ENCODE data around the gene EMC10. TPM values are rescaled to one million over a fixed set of nuclear protein-coding genes. Genes with fewer than 3 reads are reported as not detected.

EMC10 gene
- total and polyA plus RNA-seq, 8 donors, result 30.8 to 284 (median 57.6) TPM

GRCh38 chr19:50486823-50487515, 10.7 kb downstream of the EMC10 start:
- TF ChIP-seq EP300 (IDR thresholded peaks at IDR 0.05) (no peak), POLR2A (IDR thresholded peaks at IDR 0.05) (no peak), CTCF (IDR thresholded peaks at IDR 0.05) (peak in 1 of 7 experiments; percentile 19), POLR2AphosphoS5 (IDR thresholded peaks at IDR 0.05) (no peak)
- Histone ChIP-seq H3K27me3 (peaks cover 0 to 50% (median 11%) of the 10 kb centered on the region in 3 donors), H3K36me3 (peaks cover 9 to 43% (median 35%) of the 10 kb centered on the region in 4 donors), H3K4me1 (peaks cover 0 to 5% (median 0%) of the 10 kb centered on the region in 4 donors), H3K9me3 (peaks cover 0 to 4% (median 0%) of the 10 kb centered on the region in 4 donors), H3K4me3 (no peak overlapping the region), H3K27ac (no peak overlapping the region)
- no peak for DNase-seq
- 66 to 78% (median 75%) methylated on average over 18 of the region's 18 CpGs for WGBS, 5 donors
- intact Hi-C loops (cut with DNase I; ENCODE audit: low total_unique reads), result no loop called here

GRCh38 chr19:50488389-50489194, 12.3 kb downstream of the EMC10 start:
- Histone ChIP-seq H3K4me3 (no peak overlapping the region), H3K27ac (no peak overlapping the region), H3K9me3 (peaks cover 0 to 4% (median 0%) of the 10 kb centered on the region in 4 donors), H3K36me3 (peaks cover 0 to 27% (median 19%) of the 10 kb centered on the region in 4 donors), H3K4me1 (peaks cover 0 to 5% (median 0%) of the 10 kb centered on the region in 4 donors), H3K27me3 (peaks cover 0 to 50% (median 11%) of the 10 kb centered on the region in 3 donors)
- intact Hi-C loops (cut with DNase I; ENCODE audit: low total_unique reads), result no loop called here
- WGBS, 5 donors, result 31 to 38% (median 34%) methylated on average over 13 of the region's 13 CpGs
- no peak for DNase-seq
- no peak for TF ChIP-seq POLR2AphosphoS5 (IDR thresholded peaks at IDR 0.05)
- TF ChIP-seq CTCF (IDR thresholded peaks at IDR 0.05), result no peak

- Histone ChIP-seq H3K27ac (no peak overlapping the region), H3K4me1 (peaks cover 0 to 5% (median 0%) of the 10 kb centered on the region in 4 donors), H3K9me3 (peaks cover 0 to 4% (median 0%) of the 10 kb centered on the region in 4 donors), H3K36me3 (peaks cover 0 to 17% (median 10%) of the 10 kb centered on the region in 4 donors), H3K27me3 (peaks cover 0 to 50% (median 11%) of the 10 kb centered on the region in 3 donors), H3K4me3 (no peak overlapping the region)
- intact Hi-C loops (cut with DNase I; ENCODE audit: low total_unique reads), result no loop called here
- DNase-seq, result no peak
- 41 to 56% (median 55%) methylated on average over 24 of the region's 24 CpGs for WGBS, 5 donors
- TF ChIP-seq POLR2AphosphoS5 (IDR thresholded peaks at IDR 0.05) (no peak), POLR2A (IDR thresholded peaks at IDR 0.05) (no peak), CTCF (IDR thresholded peaks at IDR 0.05) (no peak), EP300 (IDR thresholded peaks at IDR 0.05) (no peak)
Observed at GRCh38 chr19:50489461-50490011, 13.2 kb downstream of the EMC10 start.

GRCh38 chr19:50490411-50490811, 14.1 kb downstream of the EMC10 start:
- Histone ChIP-seq H3K27me3 (peaks cover 0 to 50% (median 11%) of the 10 kb centered on the region in 3 donors), H3K9me3 (peaks cover 0 to 4% (median 0%) of the 10 kb centered on the region in 4 donors), H3K4me3 (no peak overlapping the region), H3K4me1 (peaks cover 0 to 5% (median 0%) of the 10 kb centered on the region in 4 donors), H3K36me3 (peaks cover 0 to 8% (median 2%) of the 10 kb centered on the region in 4 donors), H3K27ac (no peak overlapping the region)
- intact Hi-C loops (cut with DNase I; ENCODE audit: low total_unique reads), result no loop called here
- TF ChIP-seq POLR2A (IDR thresholded peaks at IDR 0.05) (no peak), CTCF (IDR thresholded peaks at IDR 0.05) (no peak), EP300 (IDR thresholded peaks at IDR 0.05) (no peak), POLR2AphosphoS5 (IDR thresholded peaks at IDR 0.05) (no peak)
- no peak for DNase-seq
- WGBS, 5 donors, result 91 to 96% (median 93%) methylated on average over 18 of the region's 18 CpGs

All from stomach (tissue), 9 donors.